Activated CD4-positive, alpha-beta T cell treated with anti-CD3 and anti-CD28 coated beads for 48 hours (primary cell): ENCODE data around the gene TLN1.

Source experiments
- DNase-seq: peaks from one replicate; pipeline ENCODE4 v3.0.0-alpha.2; 2020

TLN1 gene

GRCh38 chr9:35729101-35729500, 2.9 kb downstream of the TLN1 start:
- no peak for DNase-seq

GRCh38 chr9:35728041-35728971, 3.7 kb downstream of the TLN1 start:
- DNase-seq, result peak; percentile 59

DNA sequence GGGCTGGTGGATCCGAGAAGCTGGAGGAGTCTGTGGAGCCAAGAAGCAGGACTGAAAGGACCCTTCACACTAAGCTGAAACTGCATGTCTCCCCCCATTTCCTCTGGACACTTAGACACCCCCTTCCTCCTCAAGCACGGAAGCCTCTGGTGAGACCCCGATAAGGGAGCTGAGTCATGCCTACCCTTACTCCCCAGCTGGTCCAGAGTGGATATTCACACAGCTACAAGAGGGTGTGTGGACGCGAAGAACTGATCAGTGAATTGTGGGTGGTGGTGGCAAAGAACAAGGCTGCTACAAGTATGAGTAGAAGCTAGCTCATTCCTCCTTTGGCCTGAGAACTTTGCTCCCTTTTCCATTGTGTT, 4.3 kb downstream of the TLN1 start:
- DNase-seq, result no peak

DNA sequence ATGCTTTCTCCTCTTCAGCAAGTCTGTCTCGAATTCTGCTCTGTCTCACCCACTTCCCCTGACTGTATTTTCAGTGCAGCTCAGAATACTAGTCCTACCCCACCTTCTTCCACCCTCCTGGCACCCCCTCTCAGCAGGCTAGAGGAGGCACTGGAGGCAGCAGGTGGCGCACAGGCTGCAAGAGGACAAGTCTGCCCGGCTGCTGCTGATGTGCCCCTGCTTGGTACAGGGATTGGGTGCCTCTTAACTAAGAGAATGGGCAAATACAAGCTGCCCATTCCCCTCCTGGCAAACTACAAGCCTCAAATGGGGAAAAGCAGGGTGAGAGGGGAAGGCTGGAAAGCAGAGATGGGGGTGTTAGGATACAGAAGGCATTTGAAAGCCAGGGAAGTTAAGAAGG, 5.1 kb downstream of the TLN1 start:
- DNase-seq, result peak; percentile 37

DNA sequence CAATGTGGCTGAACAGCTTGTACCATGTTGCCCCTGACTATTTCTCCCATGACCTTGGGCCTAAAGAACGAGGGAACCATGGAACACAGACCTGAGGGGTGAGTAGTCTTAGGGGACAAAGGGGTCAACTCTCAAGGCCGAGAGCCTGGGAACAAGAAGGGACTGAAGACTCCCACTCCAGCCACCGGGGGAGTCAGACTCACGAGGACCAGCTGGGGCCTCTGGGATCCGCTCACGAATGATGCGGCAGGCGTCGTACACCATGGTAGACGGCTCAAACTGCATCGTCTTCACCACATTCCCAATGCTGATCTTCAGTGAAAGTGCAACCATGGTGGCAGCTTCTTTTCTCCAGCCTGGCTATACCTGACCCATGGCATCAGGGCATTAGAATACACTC, 6.6 kb downstream of the TLN1 start:
- DNase-seq, result no peak

GRCh38 chr9:35723908-35724307, 8.1 kb downstream of the TLN1 start:
- DNase-seq, result no peak

- DNase-seq, result no peak
Observed at GRCh38 chr9:35723426-35723825, 8.6 kb downstream of the TLN1 start.

GRCh38 chr9:35719546-35719945, 12.4 kb downstream of the TLN1 start:
- no peak for DNase-seq

GRCh38 chr9:35718721-35719511, 13.1 kb downstream of the TLN1 start:
- DNase-seq, result no peak

DNA sequence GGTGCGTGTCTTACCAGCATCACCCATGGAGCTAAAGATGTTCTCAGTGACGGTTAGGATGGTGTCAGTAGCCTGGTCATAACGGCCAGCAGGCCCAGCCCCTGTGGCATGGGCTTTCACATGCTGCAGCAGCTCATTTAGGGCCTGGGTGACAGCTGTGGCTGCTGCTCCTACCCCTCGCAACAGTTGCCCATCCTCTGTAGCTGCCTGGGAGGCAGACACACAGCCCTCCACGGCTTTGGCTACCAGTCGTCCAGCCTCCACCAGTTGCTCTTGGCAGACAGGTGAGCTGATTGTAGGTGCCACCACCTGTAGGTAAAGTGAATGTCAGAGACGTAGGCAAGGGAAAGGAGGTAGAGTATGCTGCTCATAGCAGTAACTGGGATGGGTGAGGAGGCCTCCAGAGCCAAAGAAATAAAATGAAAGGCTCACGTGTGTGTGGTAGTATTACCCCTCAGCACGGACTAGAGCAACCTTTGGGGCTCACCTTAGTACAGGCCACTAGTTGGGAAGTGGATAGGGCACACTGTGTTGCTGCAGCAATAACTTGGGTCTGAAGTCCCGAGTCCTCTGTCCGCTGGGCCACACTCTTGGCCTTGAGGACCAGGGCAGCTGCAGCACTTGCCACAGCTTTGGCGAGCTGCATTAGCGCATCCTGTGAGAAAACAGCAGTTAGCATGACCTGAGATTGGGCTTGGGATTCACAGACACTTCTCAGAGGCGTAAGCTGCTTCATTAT, 14.7 kb downstream of the TLN1 start:
- no peak for DNase-seq

GRCh38 chr9:35716230-35716629, 15.8 kb downstream of the TLN1 start:
- no peak for DNase-seq

- no peak for DNase-seq
Observed at GRCh38 chr9:35714579-35715252, 17.3 kb downstream of the TLN1 start.

DNA sequence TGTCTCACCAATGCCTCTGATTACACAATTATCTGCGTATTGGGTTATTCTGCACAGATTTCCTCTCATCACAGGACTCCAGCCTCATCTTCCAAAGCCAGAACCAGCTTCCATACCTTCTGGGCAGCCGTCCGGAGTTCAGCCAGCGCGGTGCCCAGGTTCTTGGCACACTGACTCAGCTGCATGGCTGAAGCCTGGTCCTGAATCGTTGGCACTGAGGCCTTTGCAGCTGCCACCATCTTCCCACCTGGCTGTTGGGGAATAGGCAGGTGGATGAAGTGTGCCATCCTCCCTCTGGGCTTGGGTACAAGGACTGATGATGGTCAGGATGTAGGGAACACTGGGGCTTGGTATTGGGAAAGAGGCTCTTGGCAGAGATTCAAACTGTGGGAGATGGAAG, 17.9 kb downstream of the TLN1 start:
- no peak for DNase-seq

DNA sequence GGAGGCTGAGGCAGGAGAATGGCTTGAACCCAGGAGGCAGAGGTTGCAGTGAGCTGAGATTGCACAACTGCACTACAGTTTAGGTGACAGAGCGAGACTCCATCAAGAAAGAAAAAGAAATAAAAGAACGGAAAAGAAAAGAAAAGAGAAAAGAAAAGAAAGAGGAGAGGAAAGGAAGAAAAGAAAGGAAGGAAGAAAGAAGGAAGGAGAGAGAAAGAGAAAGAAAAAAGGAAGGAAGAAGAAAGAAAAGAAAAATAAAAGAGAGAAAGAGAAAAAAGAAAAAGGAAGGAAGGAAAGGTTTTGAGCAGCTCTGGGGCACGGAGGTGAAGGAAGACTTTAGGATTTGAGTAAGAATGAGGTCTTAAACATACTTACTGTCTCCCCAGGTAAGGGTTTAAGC, 18.4 kb downstream of the TLN1 start:
- DNase-seq, result no peak

GRCh38 chr9:35712762-35713400, 19.1 kb downstream of the TLN1 start:
- DNase-seq, result no peak

DNA sequence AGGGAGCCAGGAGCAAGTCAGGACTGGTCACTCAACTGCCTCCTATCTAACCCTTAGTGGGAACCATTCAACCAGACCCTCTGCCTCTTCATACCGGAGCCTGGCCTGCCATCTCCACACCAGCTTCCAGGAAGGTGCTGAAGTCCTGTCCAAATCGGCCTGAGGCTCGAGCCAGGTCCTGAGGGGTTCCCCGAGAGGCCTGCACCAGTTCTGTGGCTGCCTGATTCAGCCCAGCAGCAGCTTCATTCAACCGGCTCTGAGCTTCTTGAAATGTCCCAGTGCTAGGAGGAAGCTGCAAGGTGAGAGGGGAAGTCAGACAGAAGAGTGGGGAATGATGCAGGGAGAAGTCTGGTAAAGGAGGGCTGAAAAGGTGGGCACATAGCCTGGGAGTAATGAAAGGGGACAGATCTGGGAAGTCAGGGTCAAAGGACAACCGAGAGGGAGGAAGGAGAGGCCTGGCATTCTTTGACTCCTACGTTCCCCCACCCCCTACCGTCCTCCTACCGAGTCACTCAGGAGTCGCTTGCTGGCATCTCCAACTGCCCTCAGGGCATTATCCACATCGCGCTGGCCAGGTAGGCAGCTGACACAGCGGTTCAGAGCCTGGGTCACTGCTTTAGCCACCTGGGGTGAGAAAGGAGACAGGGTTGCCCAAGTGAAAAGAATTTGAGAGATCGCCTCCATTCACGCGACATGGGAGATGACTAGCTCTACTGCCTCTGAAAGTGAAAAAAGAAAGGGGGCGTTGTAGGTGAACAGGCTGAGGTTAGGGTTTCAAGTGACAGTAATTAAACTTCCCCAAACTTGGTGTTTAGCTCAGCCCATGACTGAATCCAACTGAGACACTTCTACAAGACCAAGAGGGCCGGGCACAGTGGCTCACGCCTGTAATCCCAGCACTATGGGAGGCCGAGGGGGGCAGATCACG, 20.2 kb downstream of the TLN1 start:
- DNase-seq, result no peak

DNA sequence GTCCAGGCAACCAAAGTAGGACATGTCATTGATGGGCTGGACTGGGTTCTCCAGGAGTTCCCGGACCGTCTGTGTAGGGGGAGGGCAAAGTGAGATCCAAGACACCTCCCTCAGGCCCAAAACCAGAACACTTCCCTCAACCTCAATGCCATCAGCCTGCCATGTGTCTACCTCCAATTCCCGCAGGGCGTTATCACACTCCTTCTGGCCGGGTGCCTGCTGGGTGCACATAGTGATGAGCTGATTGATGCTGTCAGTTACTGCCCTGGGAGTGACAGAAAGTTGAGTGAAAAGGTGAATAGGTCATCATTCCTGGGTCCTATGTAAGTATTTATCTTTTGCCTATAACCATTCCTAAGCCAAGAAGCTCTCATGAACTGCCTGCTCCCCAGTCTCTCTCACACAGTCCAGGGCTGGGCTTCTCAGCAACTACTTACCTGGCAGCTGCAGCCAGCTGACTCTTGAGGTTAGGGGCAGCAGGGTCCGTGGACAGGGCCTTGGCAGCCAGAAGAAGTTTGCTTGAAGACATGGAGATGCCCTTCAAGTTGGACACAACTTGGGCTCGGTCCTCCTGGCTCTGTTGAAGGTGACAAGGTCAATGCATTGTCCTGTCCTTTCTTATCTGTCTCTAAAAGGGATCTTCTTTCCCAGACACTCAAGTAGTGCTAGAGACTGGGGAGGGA, 21.0 kb downstream of the TLN1 start:
- no peak for DNase-seq

GRCh38 chr9:35708146-35708545, 23.8 kb downstream of the TLN1 start:
- no peak for DNase-seq

DNA sequence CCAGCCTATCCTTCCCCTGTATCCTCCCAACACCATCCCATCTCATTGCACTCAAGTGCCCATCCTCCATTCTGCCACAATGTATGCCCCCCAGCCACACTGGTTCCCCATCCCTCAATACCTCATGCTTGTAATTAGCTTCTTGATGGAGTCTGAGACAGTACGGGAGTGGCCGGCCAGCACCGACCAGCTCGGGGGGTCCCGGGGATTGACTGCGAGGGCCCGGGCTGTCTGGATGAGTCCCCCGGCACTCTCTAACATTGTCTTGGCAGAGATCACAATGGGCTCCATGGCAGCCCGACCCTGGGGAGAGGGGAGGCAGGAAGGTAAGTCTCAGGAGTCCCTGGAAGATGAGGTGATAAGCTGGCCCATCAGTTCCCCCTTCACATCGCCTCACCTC, 25.0 kb downstream of the TLN1 start:
- no peak for DNase-seq

DNA sequence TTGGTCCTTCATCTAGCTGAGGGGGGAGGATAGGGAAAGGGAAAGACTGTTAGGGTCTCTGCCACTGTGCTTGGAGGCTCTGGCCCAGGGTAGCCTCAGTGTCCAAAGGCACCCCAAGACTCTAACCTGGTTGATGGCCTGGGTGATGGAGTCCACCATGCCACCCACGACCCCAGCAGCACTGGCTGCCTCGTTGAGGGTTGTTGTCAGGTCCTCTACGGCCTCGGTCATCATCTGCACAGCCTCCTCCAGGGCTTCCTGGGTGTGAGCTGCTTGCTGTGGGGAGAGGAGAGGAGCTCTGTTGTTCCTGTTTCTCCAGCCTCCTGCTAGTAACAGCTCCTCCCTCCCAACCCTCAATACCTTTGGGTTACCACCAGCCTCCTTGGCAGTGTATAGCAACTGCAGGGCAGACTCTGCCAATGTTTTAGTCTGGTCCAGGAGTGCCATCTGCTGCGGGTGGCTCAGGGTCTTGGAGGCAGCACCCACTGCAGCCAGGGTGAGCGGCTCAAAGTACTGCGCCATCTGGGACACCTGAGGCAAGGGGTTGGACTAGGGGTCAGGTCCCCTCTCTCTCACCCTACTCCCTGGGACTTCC, 26.1 kb downstream of the TLN1 start:
- no peak for DNase-seq
